Measurements from ENCODE around the gene GCC2.
A peak's percentile ranks its signal among the peaks of the same experiment; 100 is the strongest.
"Not testable (repeated sequence)": the region's sequence is repeated elsewhere in the genome, so short reads cannot be mapped to it uniquely, and the experiment has no call there.

GCC2 gene

DNA sequence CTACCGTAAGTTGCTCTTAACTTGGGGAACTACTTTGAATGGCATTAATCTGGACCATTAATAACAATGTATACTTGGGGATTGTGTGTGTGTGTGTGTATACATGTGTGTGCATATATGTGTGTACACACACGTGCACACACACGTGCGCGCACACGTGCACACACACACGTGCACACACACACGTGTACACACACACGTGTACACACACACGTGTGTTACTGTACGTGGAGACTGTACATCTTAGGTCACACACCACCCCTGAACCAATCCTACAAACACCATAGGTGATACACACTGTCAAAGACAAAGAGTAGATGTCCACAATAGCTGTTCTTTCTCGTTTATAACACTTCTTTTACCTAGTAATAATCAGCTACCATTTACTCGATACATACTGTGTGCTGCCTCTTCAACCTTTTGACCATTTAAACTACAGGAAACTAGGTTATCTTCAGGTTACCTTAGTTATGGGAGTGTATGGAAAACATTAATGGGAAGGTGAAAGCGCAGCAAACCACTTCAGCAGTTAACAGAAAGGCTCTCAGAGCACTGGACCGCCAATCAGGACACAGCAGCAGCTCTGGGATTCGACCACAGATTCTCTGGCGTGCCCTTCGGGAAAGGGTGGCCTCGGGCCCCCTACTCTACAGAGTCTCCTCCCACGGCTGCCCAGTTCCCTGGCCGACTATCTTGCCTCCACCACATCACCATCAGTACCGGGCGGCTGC, 894 bp upstream of the GCC2 start:
- H3K27me3 ChIP-seq (replicated peaks), result no peaks in the 10 kb centered on the region
- no peak for DNase-seq
- H3K36me3 ChIP-seq (replicated peaks), result peaks cover 6% of the 10 kb centered on the region
- peak overlapping the region; percentile 85 for H3K27ac ChIP-seq
- peak overlapping the region; percentile 94 for H3K4me3 ChIP-seq (ENCODE audit: low read depth, low read length)
- no peak for TF ChIP-seq CTCF (IDR thresholded peaks at IDR 0.05; ENCODE audit: low read depth, low read length, missing control alignments)
- in situ Hi-C loops (cut with HindIII; ENCODE audit: low pct_ligation_motif_present, low sequenced_read_pairs), result no loop called here

GRCh38 chr2:108449410-108450130, 564 bp downstream of the GCC2 start:
- Histone ChIP-seq H3K4me3 (ENCODE audit: low read depth, low read length) (peak overlapping the region; percentile 94), H3K27ac (peak overlapping the region; percentile 85), H3K27me3 (replicated peaks) (no peaks in the 10 kb centered on the region), H3K36me3 (replicated peaks) (peaks cover 15% of the 10 kb centered on the region)
- in situ Hi-C loops (cut with HindIII; ENCODE audit: low pct_ligation_motif_present, low sequenced_read_pairs), result no loop called here
- no peak for TF ChIP-seq CTCF (IDR thresholded peaks at IDR 0.05; ENCODE audit: low read depth, low read length, missing control alignments)
- peak; percentile 25 for DNase-seq

DNA sequence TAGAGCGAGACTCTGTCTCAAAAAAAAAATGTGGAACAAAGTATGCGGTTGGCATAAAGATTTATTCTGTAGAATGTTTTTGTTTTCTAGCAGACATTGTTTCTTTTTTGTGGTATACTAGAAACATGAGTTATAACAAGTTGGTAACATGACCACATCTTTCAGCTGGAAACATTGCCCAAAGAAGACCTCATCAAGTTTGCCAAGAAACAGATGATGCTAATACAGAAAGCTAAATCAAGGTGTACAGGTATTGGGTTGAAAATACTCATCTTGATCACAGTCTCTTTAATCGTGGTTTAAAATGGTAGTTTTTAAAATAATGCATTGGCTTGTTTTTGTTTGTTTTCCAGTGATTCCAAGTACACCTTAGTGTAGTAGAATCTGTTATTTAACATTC, 1.9 kb downstream of the GCC2 start:
- in situ Hi-C loops (cut with HindIII; ENCODE audit: low pct_ligation_motif_present, low sequenced_read_pairs), result no loop called here
- DNase-seq, result no peak
- no peaks in the 10 kb centered on the region for H3K27me3 ChIP-seq (replicated peaks)
- TF ChIP-seq CTCF (IDR thresholded peaks at IDR 0.05; ENCODE audit: low read depth, low read length, missing control alignments), result no peak
- H3K4me3 ChIP-seq (ENCODE audit: low read depth, low read length), result no peak overlapping the region
- no peak overlapping the region for H3K27ac ChIP-seq
- H3K36me3 ChIP-seq (replicated peaks), result peaks cover 23% of the 10 kb centered on the region

GRCh38 chr2:108451976-108452375, 3.0 kb downstream of the GCC2 start:
- H3K36me3 ChIP-seq (replicated peaks), result peaks cover 23% of the 10 kb centered on the region
- DNase-seq, result no peak
- no peak overlapping the region for H3K27ac ChIP-seq
- no peak for TF ChIP-seq CTCF (IDR thresholded peaks at IDR 0.05; ENCODE audit: low read depth, low read length, missing control alignments)
- in situ Hi-C loops (cut with HindIII; ENCODE audit: low pct_ligation_motif_present, low sequenced_read_pairs), result no loop called here
- no peaks in the 10 kb centered on the region for H3K27me3 ChIP-seq (replicated peaks)
- H3K4me3 ChIP-seq (ENCODE audit: low read depth, low read length), result no peak overlapping the region

DNA sequence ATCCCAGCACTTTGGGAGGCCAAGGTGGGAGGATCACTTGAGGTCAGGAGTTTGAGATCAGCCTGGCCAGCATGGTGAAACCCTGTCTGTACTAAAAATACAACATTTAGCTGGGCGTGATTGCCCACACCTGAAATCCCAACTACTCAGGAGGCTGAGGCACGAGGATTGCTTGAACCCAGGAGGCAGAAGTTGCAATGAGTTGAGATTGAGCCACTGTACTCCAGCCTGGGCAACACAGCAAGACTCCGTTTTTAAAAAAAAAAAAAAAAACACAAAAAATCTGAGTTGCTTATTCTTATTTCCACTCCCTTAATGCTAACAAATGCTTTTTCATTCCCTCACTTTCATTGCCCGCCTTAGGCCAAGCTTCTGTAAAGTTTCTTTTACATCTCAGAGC, 4.5 kb downstream of the GCC2 start:
- H3K27ac ChIP-seq; H3K4me3 ChIP-seq (ENCODE audit: low read depth, low read length); H3K27me3 ChIP-seq (replicated peaks); in situ Hi-C loops (cut with HindIII; ENCODE audit: low pct_ligation_motif_present, low sequenced_read_pairs); DNase-seq: not testable (repeated sequence)
- peaks cover 26% of the 10 kb centered on the region for H3K36me3 ChIP-seq (replicated peaks)

GRCh38 chr2:108454440-108454839, 5.4 kb downstream of the GCC2 start:
- H3K27ac ChIP-seq, result no peak overlapping the region
- in situ Hi-C loops (cut with HindIII; ENCODE audit: low pct_ligation_motif_present, low sequenced_read_pairs), result no loop called here
- H3K4me3 ChIP-seq (ENCODE audit: low read depth, low read length), result no peak overlapping the region
- no peaks in the 10 kb centered on the region for H3K27me3 ChIP-seq (replicated peaks)
- DNase-seq, result peak; percentile 14
- no peak for TF ChIP-seq CTCF (IDR thresholded peaks at IDR 0.05; ENCODE audit: low read depth, low read length, missing control alignments)
- H3K36me3 ChIP-seq (replicated peaks), result peaks cover 26% of the 10 kb centered on the region

Measured in brain microvascular endothelial cell (primary cell).